Spleen (tissue), 11 donors: ENCODE measurements around the gene MINDY4. TPM values are rescaled to one million over a fixed set of nuclear protein-coding genes. Genes with fewer than 3 reads are reported as not detected.

Experiments
- DNase-seq: peaks from one replicate; pipeline ENCODE4 v3.0.0-alpha.2; 2020
- H3K27ac ChIP-seq, 8 donors: fragments of 200-600 bp; sonication (generic) in 7 of 8; 1 replicate in 4 of 8; 2 replicates in 4 of 8; pipeline versions ENCODE4 v1.5.0 to v1.8.0; 2016 to 2021; ENCODE audit warnings: inconsistent platforms in 4 of 8, mild to moderate bottlenecking in 4 of 8, moderate library complexity in 1 of 8
- H3K27me3 ChIP-seq, 7 donors: fragments of 200-600 bp; sonication (generic) in 6 of 7; replicated peaks in 1 of 7; 1 replicate in 4 of 7; 2 replicates in 3 of 7; pipeline versions ENCODE4 v1.5.0 to v1.8.0; 2016 to 2021; ENCODE audit warnings: inconsistent platforms in 3 of 7, mild to moderate bottlenecking in 1 of 7
- H3K36me3 ChIP-seq, 6 donors: fragments of 200-600 bp; sonication (generic) in 5 of 6; 1 replicate in 4 of 6; 2 replicates in 2 of 6; pipeline versions ENCODE4 v1.5.0 to v1.8.0; 2016 to 2021; ENCODE audit warnings: inconsistent platforms in 2 of 6
- H3K4me1 ChIP-seq, 6 donors: fragments of 200-600 bp; sonication (generic) in 5 of 6; 1 replicate in 3 of 6; 2 replicates in 3 of 6; pipeline versions ENCODE4 v1.5.0 to v1.8.0; 2016 to 2021; ENCODE audit warnings: inconsistent platforms in 3 of 6
- H3K4me3 ChIP-seq, 8 donors: fragments of 200-600 bp; sonication (generic) in 7 of 8; 1 replicate in 4 of 8; 2 replicates in 4 of 8; pipeline versions ENCODE4 v1.5.0 to v1.8.0; 2016 to 2021; ENCODE audit warnings: inconsistent platforms in 4 of 8, mild to moderate bottlenecking in 4 of 8, moderate library complexity in 2 of 8
- H3K9me3 ChIP-seq, 8 donors: fragments of 200-600 bp; sonication (generic) in 7 of 8; 1 replicate in 4 of 8; 2 replicates in 4 of 8; pipeline versions ENCODE4 v1.5.0 to v1.8.0; 2016 to 2021; ENCODE audit warnings: inconsistent platforms in 4 of 8
- CTCF ChIP-seq, 11 experiments: fragments of 200-600 bp in 7 of 11; fragments of 450-650 bp in 4 of 11; sonication (generic) in 4 of 11; IDR thresholded peaks in 8 of 11; conservative IDR thresholded peaks in 3 of 11; 1 replicate in 7 of 11; 2 replicates in 4 of 11; pipeline versions ENCODE4 v1.4.0 to v1.8.0; 2016 to 2021; ENCODE audit warnings: antibody characterized with exemption in 11 of 11, inconsistent platforms in 4 of 11, mild to moderate bottlenecking in 1 of 11
- POLR2A ChIP-seq, 3 donors: fragments of 450-650 bp; IDR thresholded peaks; one replicate each; pipeline ENCODE4 v1.5.1; 2017; ENCODE audit warnings: antibody characterized with exemption in 3 of 3, mild to moderate bottlenecking in 1 of 3
- POLR2AphosphoS5 ChIP-seq, 3 donors: sonication (generic); formaldehyde crosslinking; IDR thresholded peaks; one replicate each; pipeline ENCODE4 v1.5.1; 2017; ENCODE audit warnings: antibody characterized with exemption in 3 of 3
- WGBS, 5 donors: extraction: QIAGEN DNeasy Blood & Tissue Kit in 3 of 5; methylation state at CpG; one replicate each; pipeline versions ENCODE4 v1.1.5 to v1.1.7; 2013 to 2018; 5-methylcytosine and 5-hydroxymethylcytosine counted together
- intact Hi-C: fragments of 100-400 bp; cut with DNase I; formaldehyde crosslinking; loops from one replicate; pipeline ENCODE4 v1.15.0; 2023; ENCODE audit warnings: low total_unique reads
- polyA plus RNA-seq, 3 donors: library from polyadenylated mRNA; stranded (reverse); fragments of 200-250 nt; gene quantifications; one replicate each; pipeline ENCODE4 v1.2.1, GENCODE V29; 2013
- total RNA-seq, 7 donors: library from RNA; depleted of rRNA in 3 of 7; stranded (reverse); fragments of >200 nt in 3 of 7; fragmentation: NEBNext Ultra II Directional in 4 of 7; extraction: Animal tissue kit (Norgen Biotek cat#: 25700) in 4 of 7; gene quantifications; one replicate each; pipeline versions ENCODE4 v1.1.0 to v1.2.1, GENCODE V29; 2016 to 2021
- donor health status: healthy with polysubstance abuse.
- donor health status: DM: no; HTN: no; CAD: no; lungs with moderate emphysema.
- donor health status: DM: no; HTN: no; CAD: no.
- donor health status: Bipolar disorder and iron deficiency.
- donor health status: healthy.
- donor health status: DM: no; HTN: no; CAD: no.
- donor health status: DM: yes; HTN: yes; CAD: no.

Gene MINDY4
- total and polyA plus RNA-seq, 10 donors, result 0.63 to 7.0 (median 3.0) TPM

DNA sequence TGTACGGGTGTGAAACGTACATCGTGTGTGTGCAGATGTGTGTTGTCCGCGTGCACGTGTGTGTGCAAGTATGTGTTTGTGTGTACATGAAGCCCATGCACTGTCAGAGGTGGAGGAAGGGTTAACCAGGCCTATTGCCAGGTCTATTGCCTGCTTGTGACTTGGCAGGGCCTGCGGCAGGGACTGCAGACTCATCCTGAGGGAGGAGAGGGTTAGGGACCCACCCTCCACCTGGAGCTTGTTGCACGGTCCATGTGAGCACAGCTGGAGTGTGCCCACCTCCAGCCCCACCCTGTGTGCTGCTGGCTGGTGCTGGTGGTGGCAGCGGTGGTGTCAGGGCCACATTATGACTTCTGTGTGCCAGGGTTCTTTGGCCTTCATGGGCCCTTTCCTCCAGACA, 133.3 kb downstream of the MINDY4 start:
- Histone ChIP-seq H3K27ac (no peak overlapping the region), H3K4me1 (no peaks in the 10 kb centered on the region), H3K4me3 (no peak overlapping the region), H3K9me3 (no peaks in the 10 kb centered on the region), H3K36me3 (no peaks in the 10 kb centered on the region), H3K27me3 (no peaks in the 10 kb centered on the region)
- intact Hi-C loops, result no loop called here
- DNase-seq, result no peak
- TF ChIP-seq POLR2AphosphoS5 (IDR thresholded peaks at IDR 0.05) (no peak), POLR2A (IDR thresholded peaks at IDR 0.05) (no peak), CTCF (IDR thresholded peaks at IDR 0.05 in 8 of 11, conservative IDR thresholded peaks at IDR 0.05 in 3 of 11) (no peak)
- WGBS, 5 donors, result 86 to 96% (median 94%) methylated on average over 6 to 9 of the region's 9 CpGs

DNA sequence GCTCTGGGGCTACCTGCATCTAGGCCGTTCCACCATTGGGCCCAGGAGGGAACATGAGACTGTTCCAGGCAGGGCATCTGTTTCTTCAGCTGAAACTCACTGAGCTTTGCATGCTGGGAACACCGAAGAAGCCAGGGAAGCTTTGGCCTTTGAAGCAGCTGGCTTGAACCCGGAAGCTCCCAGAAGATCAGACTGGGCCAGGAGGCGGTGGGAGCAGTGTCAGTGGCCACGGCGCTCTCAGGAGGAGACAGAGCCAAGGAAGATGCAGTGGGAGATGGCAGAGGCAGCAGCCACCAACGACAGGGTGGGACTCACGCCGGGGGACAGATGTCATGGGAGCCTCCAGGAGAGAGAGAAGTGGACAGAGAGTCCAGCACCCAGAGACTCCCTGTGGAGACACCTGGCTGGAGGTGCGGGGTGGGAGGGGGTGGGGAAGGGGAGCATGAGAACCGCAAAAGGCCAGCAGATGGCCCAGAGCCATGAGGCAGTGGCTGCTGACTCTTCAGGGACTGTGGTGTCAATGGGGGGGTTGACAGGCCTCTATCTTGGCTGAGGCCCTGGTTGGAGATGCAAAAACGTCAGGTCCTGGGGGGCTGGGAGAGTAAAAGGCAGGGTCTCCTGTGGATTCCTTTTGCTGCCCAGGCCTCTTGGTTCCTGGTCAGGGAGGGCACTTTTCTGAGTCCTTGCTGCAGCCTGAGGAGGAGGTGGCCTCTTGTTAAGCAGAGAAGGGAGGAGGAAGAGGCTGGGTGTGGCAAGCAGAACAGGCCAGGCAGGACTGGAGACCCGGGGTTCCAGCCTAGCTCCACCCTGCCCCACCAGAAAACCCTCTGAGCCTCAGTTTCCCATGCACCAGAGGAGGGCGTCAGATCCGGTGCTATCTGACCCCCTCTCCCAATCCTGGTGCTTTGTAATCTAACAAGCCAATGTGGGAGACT, 134.1 kb downstream of the MINDY4 start:
- TF ChIP-seq CTCF (IDR thresholded peaks at IDR 0.05 in 8 of 11, conservative IDR thresholded peaks at IDR 0.05 in 3 of 11) (no peak), POLR2A (IDR thresholded peaks at IDR 0.05) (no peak), POLR2AphosphoS5 (IDR thresholded peaks at IDR 0.05) (no peak)
- intact Hi-C loops, result no loop called here
- H3K27me3 ChIP-seq, result no peaks in the 10 kb centered on the region
- H3K4me1 ChIP-seq, result no peaks in the 10 kb centered on the region
- no peaks in the 10 kb centered on the region for H3K9me3 ChIP-seq
- H3K36me3 ChIP-seq, result no peaks in the 10 kb centered on the region
- DNase-seq, result no peak
- no peak overlapping the region for H3K4me3 ChIP-seq
- H3K27ac ChIP-seq, result no peak overlapping the region
- 86 to 91% (median 87%) methylated on average over 15 of the region's 15 CpGs for WGBS, 5 donors

DNA sequence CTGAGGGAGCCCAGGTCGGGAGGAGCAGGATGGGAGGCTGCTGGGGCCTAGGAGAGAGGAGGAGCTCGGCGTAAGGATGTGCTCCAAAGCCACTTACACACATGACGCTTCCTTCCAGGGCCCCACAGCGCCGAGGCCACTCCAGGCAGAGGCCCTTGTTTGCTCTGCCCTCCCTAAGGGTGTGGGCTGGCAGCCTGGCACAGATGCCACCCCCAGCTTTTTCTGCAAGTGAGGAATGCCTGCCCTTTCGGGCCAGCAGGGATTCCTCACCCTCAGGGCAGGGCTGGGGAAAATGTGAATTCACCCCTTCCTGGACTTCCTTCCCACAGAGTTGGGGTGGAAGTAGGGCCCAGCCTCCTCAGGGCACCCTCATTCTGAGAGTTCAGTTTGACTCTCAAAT, 134.8 kb downstream of the MINDY4 start:
- H3K27ac ChIP-seq, result no peak overlapping the region
- no peak for DNase-seq
- 70 to 84% (median 79%) methylated on average over 6 to 7 of the region's 7 CpGs for WGBS, 5 donors
- H3K27me3 ChIP-seq, result no peaks in the 10 kb centered on the region
- no peaks in the 10 kb centered on the region for H3K36me3 ChIP-seq
- H3K9me3 ChIP-seq, result no peaks in the 10 kb centered on the region
- H3K4me3 ChIP-seq, result no peak overlapping the region
- TF ChIP-seq POLR2AphosphoS5 (IDR thresholded peaks at IDR 0.05), result no peak
- no peak for TF ChIP-seq CTCF (IDR thresholded peaks at IDR 0.05 in 8 of 11, conservative IDR thresholded peaks at IDR 0.05 in 3 of 11)
- TF ChIP-seq POLR2A (IDR thresholded peaks at IDR 0.05), result no peak
- intact Hi-C loops, result no loop called here
- peaks cover 0 to 4% (median 0%) of the 10 kb centered on the region in 6 donors for H3K4me1 ChIP-seq

DNA sequence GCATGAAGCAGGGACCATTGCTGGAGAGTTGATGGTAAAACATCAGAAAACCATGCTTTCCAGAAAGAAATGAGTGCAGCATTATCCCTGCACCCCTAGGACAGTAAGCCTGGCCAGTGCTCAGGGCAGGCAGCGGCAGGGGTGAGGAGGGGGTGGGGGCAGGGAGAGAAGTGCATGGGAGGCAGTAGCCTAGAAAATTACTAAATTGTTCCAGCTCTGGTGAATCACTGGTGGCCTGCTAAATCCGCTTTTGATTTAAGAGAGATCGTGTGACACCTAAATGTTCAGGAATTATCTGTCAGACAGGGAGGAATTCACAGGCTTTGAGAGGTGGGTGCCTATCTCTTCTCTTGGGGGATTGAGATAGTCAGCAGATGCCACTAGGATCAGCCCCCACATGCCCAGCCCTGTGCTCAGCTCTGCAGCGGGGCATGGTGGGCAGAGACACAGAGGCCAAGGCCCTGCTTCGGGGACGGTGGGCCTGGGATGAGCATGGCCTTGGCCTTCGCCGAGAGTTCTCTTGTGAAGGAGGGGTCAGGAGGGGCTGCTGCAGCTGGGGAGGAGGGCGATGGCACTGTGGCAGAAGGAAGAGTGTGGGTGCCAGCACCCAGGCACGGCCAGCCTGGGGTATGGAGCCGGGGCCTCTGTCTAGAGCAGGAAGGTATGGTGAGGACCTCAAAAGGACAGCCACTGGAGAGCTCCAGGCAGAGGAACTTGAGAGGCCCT, 135.5 kb downstream of the MINDY4 start:
- H3K4me3 ChIP-seq, result no peak overlapping the region
- intact Hi-C loops, result no loop called here
- peaks cover 0 to 7% (median 0%) of the 10 kb centered on the region in 6 donors for H3K4me1 ChIP-seq
- TF ChIP-seq CTCF (IDR thresholded peaks at IDR 0.05 in 8 of 11, conservative IDR thresholded peaks at IDR 0.05 in 3 of 11) (no peak), POLR2AphosphoS5 (IDR thresholded peaks at IDR 0.05) (no peak), POLR2A (IDR thresholded peaks at IDR 0.05) (no peak)
- H3K27ac ChIP-seq, result no peak overlapping the region
- peaks cover 0 to 2% (median 0%) of the 10 kb centered on the region in 7 donors for H3K27me3 ChIP-seq
- no peak for DNase-seq
- H3K9me3 ChIP-seq, result no peaks in the 10 kb centered on the region
- WGBS, 5 donors, result 86 to 92% (median 87%) methylated on average over 11 of the region's 11 CpGs
- H3K36me3 ChIP-seq, result no peaks in the 10 kb centered on the region
